Osteoblast (primary cell): ENCODE data around the gene ZNF22. TPM values are rescaled to one million over a fixed set of nuclear protein-coding genes. Genes with fewer than 3 reads are reported as not detected.

ENCODE experiments used
- DNase-seq: peaks from one replicate; pipeline ENCODE4 v3.0.0; 2011; ENCODE audit warnings: low spot score, mixed read lengths; ENCODE audit not compliant: insufficient read length; ENCODE audit errors: missing footprints
- H2AFZ ChIP-seq: 2 replicates; pipeline ENCODE4 v1.6.0; 2011; ENCODE audit warnings: mild to moderate bottlenecking, low read length
- H3K27ac ChIP-seq: 2 replicates; pipeline ENCODE4 v1.5.1; 2011; ENCODE audit warnings: mild to moderate bottlenecking, low read depth, low read length, moderate library complexity
- H3K27me3 ChIP-seq: 2 replicates; pipeline ENCODE4 v1.6.0; 2012; ENCODE audit warnings: mild to moderate bottlenecking, control low read depth, inconsistent platforms, low read length, moderate library complexity; ENCODE audit not compliant: insufficient read depth
- H3K36me3 ChIP-seq: 2 replicates; pipeline ENCODE4 v1.5.1; 2011; ENCODE audit warnings: mild to moderate bottlenecking, low read length, control low read depth, moderate library complexity; ENCODE audit not compliant: insufficient read depth
- H3K4me1 ChIP-seq: 2 replicates; pipeline ENCODE4 v1.5.1; 2011; ENCODE audit warnings: mild to moderate bottlenecking, low read length, control low read depth, moderate library complexity; ENCODE audit not compliant: insufficient read depth
- H3K4me2 ChIP-seq: 2 replicates; pipeline ENCODE4 v1.6.0; 2011; ENCODE audit warnings: mild to moderate bottlenecking, low read length; ENCODE audit not compliant: insufficient read depth
- H3K4me3 ChIP-seq: fragments of 200-600 bp; sonication (generic); 3 replicates; pipeline ENCODE4 v1.5.1; 2012; ENCODE audit warnings: mild to moderate bottlenecking, low read length, inconsistent platforms; ENCODE audit not compliant: insufficient read depth
- H3K79me2 ChIP-seq: 2 replicates; pipeline ENCODE4 v1.6.0; 2012; ENCODE audit warnings: mild to moderate bottlenecking, low read length, control low read depth, inconsistent platforms; ENCODE audit not compliant: insufficient read depth
- H3K9me3 ChIP-seq: 2 replicates; pipeline ENCODE4 v1.5.1; 2011; ENCODE audit warnings: low read depth, low read length, control low read depth
- H4K20me1 ChIP-seq: 2 replicates; pipeline ENCODE4 v1.6.0; 2012; ENCODE audit warnings: mild to moderate bottlenecking, low read length, control low read depth; ENCODE audit not compliant: insufficient read depth
- total RNA-seq: library from RNA; depleted of rRNA; stranded (reverse); fragments of >200 nt; gene quantifications from 2 replicates; pipeline ENCODE4 v1.2.3, GENCODE V29; 2012
- TF ChIP-seq, protein P1 (sequence below): IDR thresholded peaks from 2 replicates; pipeline ENCODE4 v1.5.1; 2011; ENCODE audit warnings: mild to moderate bottlenecking, low read depth, low read length, moderate library complexity; ENCODE audit errors: extremely low read depth

Gene ZNF22
- total RNA-seq, 1 donor, result 13.8 TPM

DNA sequence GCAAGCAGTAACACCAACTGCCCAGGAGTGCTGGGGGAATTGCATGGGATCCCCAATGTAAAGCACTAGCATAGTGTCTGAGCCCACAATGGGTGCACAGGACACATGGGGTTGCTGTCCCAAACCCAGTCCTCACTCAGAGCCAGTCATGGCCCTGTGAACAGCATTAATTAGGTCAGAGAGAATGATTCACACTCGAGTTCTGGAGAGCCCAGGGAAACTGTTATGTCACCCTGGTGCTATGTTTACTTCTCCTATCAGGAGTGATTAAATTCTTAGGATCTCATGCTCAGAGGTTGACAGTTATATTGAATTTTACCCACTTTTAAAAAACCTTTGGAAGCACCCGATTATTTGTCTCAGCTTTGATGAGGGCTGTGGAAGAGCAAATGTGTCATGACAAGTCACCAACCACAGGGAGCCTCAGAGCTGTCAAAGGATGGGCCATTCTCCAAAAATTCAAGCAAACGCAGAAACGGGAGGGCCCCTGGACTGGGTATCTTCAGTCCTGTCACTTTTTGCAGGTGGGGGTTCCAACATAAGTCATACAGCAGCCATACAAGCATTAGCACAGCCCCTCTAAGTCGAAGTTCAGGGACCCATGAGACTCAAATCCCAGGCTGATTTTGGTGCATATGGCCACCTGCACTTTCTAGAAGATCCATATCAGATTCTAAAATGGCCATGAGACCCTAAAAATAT is 42.4 kb upstream of the ZNF22 start:
- Histone ChIP-seq H2AFZ (no peak overlapping the region), H3K79me2 (peaks cover 4% of the 10 kb centered on the region), H3K36me3 (peaks cover 7% of the 10 kb centered on the region), H3K4me1 (peaks cover 23% of the 10 kb centered on the region), H3K4me2 (peak overlapping the region; percentile 95), H4K20me1 (no peaks in the 10 kb centered on the region), H3K27me3 (no peaks in the 10 kb centered on the region), H3K4me3 (peak overlapping the region; percentile 89), H3K27ac (peak overlapping the region; percentile 64), H3K9me3 (no peaks in the 10 kb centered on the region)
- DNase-seq, result peak; percentile 93
- TF ChIP-seq, protein P1, sequence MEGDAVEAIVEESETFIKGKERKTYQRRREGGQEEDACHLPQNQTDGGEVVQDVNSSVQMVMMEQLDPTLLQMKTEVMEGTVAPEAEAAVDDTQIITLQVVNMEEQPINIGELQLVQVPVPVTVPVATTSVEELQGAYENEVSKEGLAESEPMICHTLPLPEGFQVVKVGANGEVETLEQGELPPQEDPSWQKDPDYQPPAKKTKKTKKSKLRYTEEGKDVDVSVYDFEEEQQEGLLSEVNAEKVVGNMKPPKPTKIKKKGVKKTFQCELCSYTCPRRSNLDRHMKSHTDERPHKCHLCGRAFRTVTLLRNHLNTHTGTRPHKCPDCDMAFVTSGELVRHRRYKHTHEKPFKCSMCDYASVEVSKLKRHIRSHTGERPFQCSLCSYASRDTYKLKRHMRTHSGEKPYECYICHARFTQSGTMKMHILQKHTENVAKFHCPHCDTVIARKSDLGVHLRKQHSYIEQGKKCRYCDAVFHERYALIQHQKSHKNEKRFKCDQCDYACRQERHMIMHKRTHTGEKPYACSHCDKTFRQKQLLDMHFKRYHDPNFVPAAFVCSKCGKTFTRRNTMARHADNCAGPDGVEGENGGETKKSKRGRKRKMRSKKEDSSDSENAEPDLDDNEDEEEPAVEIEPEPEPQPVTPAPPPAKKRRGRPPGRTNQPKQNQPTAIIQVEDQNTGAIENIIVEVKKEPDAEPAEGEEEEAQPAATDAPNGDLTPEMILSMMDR, result no peak

DNA sequence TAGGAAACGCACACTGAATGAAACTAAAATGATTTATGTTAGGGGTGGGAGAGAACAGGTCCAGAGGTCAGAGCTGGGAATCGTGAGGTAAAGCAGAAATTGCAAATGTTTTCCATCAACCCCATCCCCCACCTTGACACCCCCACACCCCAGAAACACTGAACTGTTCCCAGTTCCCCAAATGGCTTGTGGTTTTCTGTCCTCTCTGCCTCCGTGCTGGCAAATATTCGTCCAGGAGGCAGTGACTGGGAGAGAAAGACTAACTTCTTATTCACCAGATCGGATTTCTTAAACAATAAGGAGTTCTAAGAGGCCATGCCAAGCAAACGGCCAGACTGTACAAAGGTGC is 41.9 kb upstream of the ZNF22 start:
- TF ChIP-seq, protein P1, result no peak
- peak overlapping the region; percentile 95 for H3K4me2 ChIP-seq
- H3K4me1 ChIP-seq, result peaks cover 23% of the 10 kb centered on the region
- peak overlapping the region; percentile 81 for H2AFZ ChIP-seq
- no peak for DNase-seq
- H3K9me3 ChIP-seq, result no peaks in the 10 kb centered on the region
- H4K20me1 ChIP-seq, result no peaks in the 10 kb centered on the region
- peak overlapping the region; percentile 89 for H3K4me3 ChIP-seq
- no peaks in the 10 kb centered on the region for H3K27me3 ChIP-seq
- peak overlapping the region; percentile 64 for H3K27ac ChIP-seq
- peaks cover 7% of the 10 kb centered on the region for H3K36me3 ChIP-seq
- peaks cover 4% of the 10 kb centered on the region for H3K79me2 ChIP-seq

DNA sequence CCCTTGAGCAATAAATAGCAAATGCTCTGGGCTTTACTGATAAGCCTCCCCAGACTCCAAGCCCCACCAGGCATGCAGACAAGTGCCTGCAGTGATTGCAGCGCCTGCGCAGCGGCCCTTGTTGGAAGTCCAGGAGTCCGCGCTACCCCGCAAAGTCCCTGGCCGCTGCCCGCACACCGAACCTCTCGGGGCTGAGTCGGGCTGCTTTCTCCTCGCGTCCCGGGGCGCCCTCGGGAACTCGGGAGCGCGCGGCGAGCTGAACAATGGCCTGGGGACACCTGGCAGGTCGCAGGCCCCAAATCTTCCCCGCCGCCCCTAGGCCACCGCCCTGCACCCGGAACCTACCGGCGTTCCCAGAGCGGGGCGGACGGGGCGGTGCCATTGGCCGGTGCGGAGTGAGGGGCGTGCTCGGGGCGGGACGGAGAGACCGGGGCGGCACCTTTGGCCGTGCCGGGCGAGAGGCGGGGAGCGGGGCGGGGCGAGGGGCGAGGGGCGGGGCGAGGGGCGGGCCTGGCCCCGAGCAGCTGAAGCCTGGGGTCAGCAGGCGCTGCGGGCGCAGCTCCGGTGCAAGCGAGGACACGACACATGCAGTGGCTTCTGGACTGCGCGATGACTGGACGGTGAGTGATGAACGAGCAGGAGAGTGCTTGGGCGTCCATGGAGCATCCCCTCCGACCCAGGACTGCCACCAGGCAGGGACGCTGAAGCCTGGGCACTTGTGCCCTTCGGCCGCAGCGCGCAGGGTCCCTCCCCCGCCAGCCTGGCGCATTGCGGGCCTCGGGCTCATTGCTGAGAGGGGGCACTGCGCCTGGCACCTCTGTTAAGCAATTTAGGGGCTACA is 41.3 kb upstream of the ZNF22 start, which contains the start of gene RASSF4:
RASSF4 (plus strand) TSS at position 556 of the 841 bp plus-strand sequence. CDS start 10,401 bp downstream, outside the sequence.
- Histone ChIP-seq H3K9me3 (no peaks in the 10 kb centered on the region), H3K4me3 (peak within 1 kb of the TSS; percentile 89), H4K20me1 (no peaks in the 10 kb centered on the region), H3K27me3 (no peaks in the 10 kb centered on the region), H2AFZ (peak within 1 kb of the TSS; percentile 92), H3K36me3 (peaks cover 7% of the 10 kb centered on the region), H3K27ac (peak within 1 kb of the TSS; percentile 64), H3K79me2 (peaks cover 4% of the 10 kb centered on the region), H3K4me2 (peak within 1 kb of the TSS; percentile 95), H3K4me1 (peaks cover 23% of the 10 kb centered on the region)
- TF ChIP-seq, protein P1, result no peak
- DNase-seq, result peak; percentile 98

DNA sequence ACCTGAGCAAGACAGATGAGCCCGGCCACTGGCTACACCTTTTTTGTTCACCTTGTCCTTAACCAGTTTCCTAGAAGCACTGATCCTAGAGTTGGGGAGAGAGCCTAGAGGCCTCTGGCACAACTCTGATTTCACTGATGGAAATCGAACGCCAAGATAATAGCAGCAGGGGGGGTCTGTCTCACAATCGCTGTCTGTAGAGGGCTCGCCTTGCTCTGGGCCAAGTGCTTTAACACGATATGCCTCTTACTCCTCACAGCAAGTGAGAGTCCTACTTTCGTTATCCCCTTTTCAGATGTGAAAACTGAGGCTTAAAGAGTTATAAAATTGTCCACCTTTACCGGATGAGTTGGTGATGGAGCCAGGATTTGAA is 40.6 kb upstream of the ZNF22 start:
- no peaks in the 10 kb centered on the region for H3K27me3 ChIP-seq
- no peaks in the 10 kb centered on the region for H3K9me3 ChIP-seq
- DNase-seq, result peak; percentile 21
- H3K4me2 ChIP-seq, result peak overlapping the region; percentile 89
- TF ChIP-seq, protein P1, result no peak
- peak overlapping the region; percentile 92 for H2AFZ ChIP-seq
- no peaks in the 10 kb centered on the region for H4K20me1 ChIP-seq
- peak overlapping the region; percentile 25 for H3K27ac ChIP-seq
- H3K36me3 ChIP-seq, result peaks cover 7% of the 10 kb centered on the region
- peaks cover 4% of the 10 kb centered on the region for H3K79me2 ChIP-seq
- peak overlapping the region; percentile 89 for H3K4me3 ChIP-seq
- H3K4me1 ChIP-seq, result peaks cover 23% of the 10 kb centered on the region
